ENCODE measurements around the gene GATA3.

The GATA3 gene

GRCh38 chr10:8069627-8070026 is 15.1 kb downstream of the GATA3 start:
- no peak for DNase-seq (ENCODE audit: low spot score)
- H3K27ac ChIP-seq = no peak overlapping the region
- TF ChIP-seq CTCF (IDR thresholded peaks at IDR 0.05) = no peak
- H3K4me3 ChIP-seq = no peak overlapping the region

GRCh38 chr10:8070440-8070839 is 16.0 kb downstream of the GATA3 start:
- no peak overlapping the region for H3K4me3 ChIP-seq
- TF ChIP-seq CTCF (IDR thresholded peaks at IDR 0.05) = no peak
- no peak for DNase-seq (ENCODE audit: low spot score)
- no peak overlapping the region for H3K27ac ChIP-seq

GRCh38 chr10:8071006-8071405 is 16.5 kb downstream of the GATA3 start:
- DNase-seq (ENCODE audit: low spot score) = no peak

GRCh38 chr10:8071666-8072065 is 17.2 kb downstream of the GATA3 start:
- no peak overlapping the region for H3K4me3 ChIP-seq
- H3K27ac ChIP-seq = no peak overlapping the region
- no peak for TF ChIP-seq CTCF (IDR thresholded peaks at IDR 0.05)
- DNase-seq (ENCODE audit: low spot score) = no peak

More at GRCh38 chr10:8071006-8071405, 16.5 kb downstream of the GATA3 start:
- TF ChIP-seq CTCF (IDR thresholded peaks at IDR 0.05) = no peak
- Histone ChIP-seq H3K27ac (no peak overlapping the region), H3K4me3 (no peak overlapping the region)

- H3K27ac ChIP-seq = no peak overlapping the region
- no peak for TF ChIP-seq CTCF (IDR thresholded peaks at IDR 0.05)
- no peak for DNase-seq (ENCODE audit: low spot score)
- no peak overlapping the region for H3K4me3 ChIP-seq
Observed at GRCh38 chr10:8072211-8072610, 17.7 kb downstream of the GATA3 start.

- H3K4me3 ChIP-seq = no peak overlapping the region
- no peak overlapping the region for H3K27ac ChIP-seq
- no peak for DNase-seq (ENCODE audit: low spot score)
- no peak for TF ChIP-seq CTCF (IDR thresholded peaks at IDR 0.05)
Observed at GRCh38 chr10:8073691-8074416, 19.4 kb downstream of the GATA3 start.

GRCh38 chr10:8074881-8075280 is 20.4 kb downstream of the GATA3 start:
- no peak overlapping the region for H3K27ac ChIP-seq
- no peak overlapping the region for H3K4me3 ChIP-seq
- TF ChIP-seq CTCF (IDR thresholded peaks at IDR 0.05) = no peak
- no peak for DNase-seq (ENCODE audit: low spot score)
